NCI-H345 treated with DMSO at 0.1 percent for 48 hours (cell line): ENCODE data around the gene TRIM44.
"Not testable (repeated sequence)": the region's sequence is repeated elsewhere in the genome, so short reads cannot be mapped to it uniquely, and the experiment has no call there.

Experiments used
- DNase-seq: peaks from one replicate; lab custom pipeline; 2025; ENCODE audit not compliant: unreplicated experiment; lab: John Stamatoyannopoulos, UW

TRIM44 gene

GRCh38 chr11:35750315-35750714 lies 87.7 kb downstream of the TRIM44 start:
- DNase-seq, result no peak

GRCh38 chr11:35750981-35751663 lies 88.5 kb downstream of the TRIM44 start:
- DNase-seq, result no peak

GRCh38 chr11:35751664-35752061 lies 89.1 kb downstream of the TRIM44 start:
- no peak for DNase-seq

DNA sequence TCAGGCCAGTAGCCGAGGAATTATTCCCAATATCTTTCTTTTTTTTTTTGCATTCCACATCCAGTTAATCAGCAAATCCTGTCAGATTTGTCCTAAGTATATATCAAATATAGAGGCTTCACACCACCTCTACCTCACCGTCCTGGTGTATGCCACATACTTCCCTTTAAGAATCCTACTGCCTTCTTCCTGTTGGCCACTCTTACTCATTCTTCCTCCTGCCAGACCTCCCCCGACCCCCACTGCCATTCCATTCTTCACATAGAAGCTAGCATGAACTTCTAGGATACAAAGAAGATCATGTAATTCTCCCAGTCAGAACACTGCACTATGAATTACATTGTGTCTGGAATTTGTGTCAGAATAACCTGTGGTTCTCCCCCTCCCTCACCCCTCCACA lies 89.5 kb downstream of the TRIM44 start:
- DNase-seq, result no peak

DNA sequence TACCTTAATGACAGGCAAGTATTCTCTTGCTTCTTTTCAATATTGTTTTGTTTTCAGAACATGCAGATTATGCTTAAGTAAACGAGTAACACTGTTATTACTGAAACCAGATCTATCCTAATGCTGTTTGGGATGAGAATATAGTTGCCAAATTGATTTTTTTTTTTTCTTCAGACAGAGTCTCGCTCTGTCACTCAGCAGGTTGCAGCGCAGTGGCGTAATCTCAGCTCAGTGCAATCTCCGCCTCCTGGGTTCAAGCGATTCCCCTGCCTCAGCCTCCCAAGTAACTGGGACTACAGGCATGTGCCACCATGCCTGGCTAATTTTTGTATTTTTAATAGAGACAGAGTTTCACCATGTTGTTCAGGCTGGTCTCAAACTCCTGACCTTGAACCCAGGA lies 91.0 kb downstream of the TRIM44 start:
- not testable (repeated sequence) for DNase-seq

DNA sequence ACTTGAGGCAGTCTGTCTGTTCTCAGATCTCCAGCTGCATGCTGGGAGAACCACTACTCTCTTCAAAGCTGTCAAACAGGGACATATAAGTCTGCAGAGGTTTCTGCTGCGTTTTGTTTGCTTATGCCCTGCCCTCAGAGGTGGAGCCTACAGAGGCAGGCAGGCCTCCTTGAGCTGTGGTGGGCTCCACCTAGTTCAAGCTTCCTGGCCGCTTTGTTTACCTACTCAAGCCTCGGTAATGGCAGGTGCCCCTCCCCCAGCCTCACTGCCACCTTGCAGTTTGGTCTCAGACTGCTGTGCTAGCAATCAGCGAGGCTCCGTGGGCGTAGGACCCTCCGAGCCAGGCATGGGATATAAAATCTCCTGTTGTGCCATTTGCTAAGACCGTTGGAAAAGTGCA lies 97.4 kb downstream of the TRIM44 start:
- DNase-seq, result not testable (repeated sequence)

- no peak for DNase-seq
These were observed 99.3 kb downstream of the TRIM44 start for GRCh38 chr11:35761899-35762298.

DNA sequence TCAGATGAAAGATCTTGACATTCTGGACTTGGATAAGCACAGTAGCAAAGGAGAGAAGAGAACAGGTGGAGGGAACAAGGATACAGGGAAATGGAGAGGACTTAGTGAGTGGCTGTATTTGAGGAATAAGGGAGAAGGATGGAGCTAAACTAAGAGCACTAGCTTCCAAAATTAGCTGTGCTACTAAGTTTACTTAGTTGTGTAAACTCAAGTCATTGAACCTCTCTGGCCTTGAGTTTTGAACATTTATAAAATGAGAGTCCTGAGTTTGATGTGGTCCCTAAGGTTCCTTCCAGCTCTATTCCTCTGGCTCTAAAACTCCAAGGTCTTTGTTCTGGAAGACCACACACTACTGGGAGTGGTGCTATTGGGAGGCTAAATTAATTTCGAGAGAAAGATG lies 100.7 kb downstream of the TRIM44 start:
- DNase-seq, result no peak

GRCh38 chr11:35763765-35764164 lies 101.2 kb downstream of the TRIM44 start:
- no peak for DNase-seq

- no peak for DNase-seq
These were observed 101.8 kb downstream of the TRIM44 start for GRCh38 chr11:35764417-35764816.

DNA sequence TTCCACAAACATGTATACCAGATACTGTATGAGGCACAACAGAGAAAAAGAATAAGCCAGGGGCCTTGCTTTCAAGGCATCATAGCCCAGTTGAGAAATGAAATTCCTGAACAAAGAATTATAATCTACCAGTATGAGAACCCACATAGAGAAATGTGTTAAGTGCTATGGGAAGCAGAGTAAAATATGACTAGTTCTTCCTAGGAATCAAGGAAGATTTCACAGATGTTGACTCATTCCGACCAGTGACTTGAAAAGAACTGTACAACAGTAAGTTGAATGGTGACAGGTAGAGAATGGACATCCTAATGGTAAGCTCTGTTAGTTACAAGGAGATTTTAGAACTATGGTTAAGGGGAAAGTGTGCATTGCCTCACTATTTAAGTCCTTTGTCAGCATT lies 102.6 kb downstream of the TRIM44 start:
- DNase-seq, result no peak

- no peak for DNase-seq
These were observed 104.1 kb downstream of the TRIM44 start for GRCh38 chr11:35766651-35767050.

GRCh38 chr11:35770425-35770824 lies 107.8 kb downstream of the TRIM44 start:
- DNase-seq, result not testable (repeated sequence)

DNA sequence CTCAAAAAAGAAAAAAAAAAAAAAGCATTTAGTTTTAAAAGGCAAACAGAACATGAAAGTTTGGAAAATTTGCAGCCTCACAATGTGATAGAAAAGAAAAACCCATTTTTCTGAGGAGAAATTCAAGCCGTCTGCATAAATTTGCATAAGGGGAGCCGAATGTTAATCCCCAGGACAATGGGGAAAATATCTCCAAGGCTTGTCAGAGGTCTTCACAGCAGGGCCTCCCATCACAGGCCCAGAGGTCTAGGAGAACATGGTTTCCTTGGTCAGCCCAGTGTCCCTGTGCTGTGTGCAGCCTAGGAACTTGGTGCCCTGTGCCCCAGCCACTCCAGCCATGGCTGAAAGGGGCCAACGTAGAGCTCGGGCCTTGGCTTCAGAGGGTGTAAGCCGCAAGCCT lies 109.1 kb downstream of the TRIM44 start:
- no peak for DNase-seq

DNA sequence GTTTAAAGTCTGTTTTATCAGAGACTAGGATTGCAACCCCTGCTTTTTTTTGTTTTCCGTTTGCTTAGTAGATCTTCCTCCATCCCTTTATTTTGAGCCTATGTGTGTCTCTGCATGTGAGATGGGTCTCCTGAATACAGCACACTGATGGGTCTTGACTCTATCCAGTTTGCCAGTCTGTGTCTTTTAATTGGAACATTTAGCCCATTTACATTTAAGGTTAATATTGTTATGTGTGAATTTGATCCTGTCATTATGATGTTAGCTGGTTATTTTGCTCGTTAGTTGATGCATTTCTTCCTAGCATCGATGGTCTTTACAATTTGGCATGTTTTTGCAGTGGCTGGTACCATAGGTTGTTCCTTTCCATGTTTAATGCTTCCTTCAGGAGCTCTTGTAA lies 114.7 kb downstream of the TRIM44 start:
- not testable (repeated sequence) for DNase-seq

DNA sequence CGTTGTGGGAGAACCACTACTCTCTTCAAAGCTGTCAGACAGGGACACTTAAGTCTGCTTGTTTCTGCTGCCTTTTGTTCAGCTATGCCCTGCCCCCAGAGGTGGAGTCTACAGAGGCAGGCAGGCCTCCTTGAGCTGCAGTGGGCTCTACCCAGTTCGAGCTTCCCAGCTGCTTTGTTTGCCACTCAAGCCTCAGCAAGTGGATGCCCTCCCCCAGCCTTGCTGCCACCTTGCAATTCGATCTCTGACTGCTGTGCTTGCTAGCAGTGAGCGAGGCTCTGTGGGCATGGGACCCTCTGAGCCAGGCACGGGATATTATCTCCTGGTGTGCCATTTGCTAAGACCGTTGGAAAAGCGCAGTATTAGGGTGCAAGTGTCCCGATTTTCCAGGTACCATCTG lies 116.4 kb downstream of the TRIM44 start:
- DNase-seq, result not testable (repeated sequence)

GRCh38 chr11:35779409-35779808 lies 116.8 kb downstream of the TRIM44 start:
- DNase-seq, result no peak

- DNase-seq, result no peak
These were observed 118.6 kb downstream of the TRIM44 start for GRCh38 chr11:35780951-35781860.

GRCh38 chr11:35781861-35782470 lies 119.4 kb downstream of the TRIM44 start:
- DNase-seq, result no peak

- DNase-seq, result no peak
These were observed 121.2 kb downstream of the TRIM44 start for GRCh38 chr11:35783809-35784208.

DNA sequence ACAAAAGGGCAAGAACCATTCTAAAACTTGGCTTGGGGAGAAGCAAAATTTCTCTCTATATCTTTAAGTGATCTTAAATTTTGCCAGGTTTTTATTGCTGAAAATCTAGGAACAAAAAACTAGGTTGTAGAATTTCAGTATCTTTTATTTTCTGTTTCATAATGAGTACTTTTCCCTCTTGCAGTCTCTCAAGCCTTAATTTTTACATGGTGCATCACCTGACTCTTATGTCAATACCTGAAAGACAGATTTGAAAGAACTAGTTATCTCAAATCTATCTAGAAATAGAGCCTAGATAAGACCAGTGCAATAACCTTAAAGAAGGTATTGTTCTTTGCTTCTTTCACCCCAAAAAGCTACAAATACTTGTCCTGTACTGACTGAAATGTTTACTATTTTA lies 122.1 kb downstream of the TRIM44 start:
- DNase-seq, result no peak
